HL-60 (cell line): ENCODE data around the gene ZNF358.

Source experiments
- DNase-seq, 2 experiments: peaks; one replicate each; pipeline ENCODE4 v3.0.0-alpha.2; 2010 to 2020; ENCODE audit warnings: low read depth in 1 of 2, low spot score in 1 of 2
- H3K27ac ChIP-seq: fragments of 250-450 bp; sonication (Bioruptor Pico); replicated peaks from 2 replicates; pipeline ENCODE4 v1.5.1; 2020; ENCODE audit warnings: mild to moderate bottlenecking, moderate library complexity
- H3K27me3 ChIP-seq: fragments of 250-450 bp; sonication (Bioruptor Pico); 2 replicates; pipeline ENCODE4 v1.5.1; 2021; ENCODE audit warnings: mild to moderate bottlenecking, moderate library complexity; ENCODE audit not compliant: insufficient read depth, poor library complexity, severe bottlenecking
- H3K4me3 ChIP-seq: replicated peaks from 2 replicates; pipeline ENCODE4 v1.5.1; 2011; ENCODE audit warnings: mild to moderate bottlenecking, control low read depth, low read length; ENCODE audit not compliant: insufficient read depth
- CTCF ChIP-seq: IDR thresholded peaks from one replicate; pipeline ENCODE4 v1.5.1; 2011; ENCODE audit warnings: low read length, control low read depth, inconsistent platforms; ENCODE audit not compliant: insufficient read depth
- GABPA ChIP-seq: IDR thresholded peaks from 2 replicates; pipeline ENCODE4 v1.6.1; 2012; ENCODE audit warnings: low read depth
- POLR2AphosphoS5 ChIP-seq: IDR thresholded peaks from 2 replicates; pipeline ENCODE4 v1.6.1; 2012; ENCODE audit warnings: low read depth
- REST ChIP-seq: IDR thresholded peaks from 2 replicates; pipeline ENCODE4 v1.6.1; 2012; ENCODE audit warnings: low read depth; ENCODE audit not compliant: insufficient replicate concordance
- SPI1 ChIP-seq: IDR thresholded peaks from 2 replicates; pipeline ENCODE4 v1.6.1; 2012; ENCODE audit warnings: low read depth, mild to moderate bottlenecking, borderline replicate concordance

ZNF358 gene

GRCh38 chr19:7480222-7480969, 35.5 kb upstream of the ZNF358 start:
- TF ChIP-seq SPI1 (no peak), POLR2AphosphoS5 (no peak), CTCF (no peak), GABPA (no peak), REST (no peak)
- H3K27me3 ChIP-seq: peaks cover 6% of the 10 kb centered on the region
- DNase-seq: no peak
- no peak overlapping the region for H3K4me3 ChIP-seq
- H3K27ac ChIP-seq: no peak overlapping the region

GRCh38 chr19:7480970-7481255, 35.0 kb upstream of the ZNF358 start:
- peaks cover 6% of the 10 kb centered on the region for H3K27me3 ChIP-seq
- H3K27ac ChIP-seq: no peak overlapping the region
- TF ChIP-seq POLR2AphosphoS5 (no peak), REST (no peak), CTCF (no peak), SPI1 (no peak), GABPA (no peak)
- no peak overlapping the region for H3K4me3 ChIP-seq
- no peak for DNase-seq

GRCh38 chr19:7482584-7483439, 33.1 kb upstream of the ZNF358 start:
- Histone ChIP-seq H3K4me3 (no peak overlapping the region), H3K27me3 (peaks cover 6% of the 10 kb centered on the region), H3K27ac (no peak overlapping the region)
- TF ChIP-seq CTCF: no peak
- TF ChIP-seq REST: no peak
- TF ChIP-seq SPI1: no peak
- TF ChIP-seq GABPA: no peak
- TF ChIP-seq POLR2AphosphoS5: no peak
- DNase-seq: no peak
